Activated CD8-positive, alpha-beta memory T cell treated with anti-CD3 and anti-CD28 coated beads, Interleukin-2, amount 50 U/mL, for 4 hours (primary cell): ENCODE results near the gene FNDC8.
"Not testable (repeated sequence)": the region's sequence is repeated elsewhere in the genome, so short reads cannot be mapped to it uniquely, and the experiment has no call there.

Experiments
- DNase-seq: peaks from one replicate; pipeline ENCODE4 v3.0.0-alpha.2; 2020

FNDC8 gene

DNA sequence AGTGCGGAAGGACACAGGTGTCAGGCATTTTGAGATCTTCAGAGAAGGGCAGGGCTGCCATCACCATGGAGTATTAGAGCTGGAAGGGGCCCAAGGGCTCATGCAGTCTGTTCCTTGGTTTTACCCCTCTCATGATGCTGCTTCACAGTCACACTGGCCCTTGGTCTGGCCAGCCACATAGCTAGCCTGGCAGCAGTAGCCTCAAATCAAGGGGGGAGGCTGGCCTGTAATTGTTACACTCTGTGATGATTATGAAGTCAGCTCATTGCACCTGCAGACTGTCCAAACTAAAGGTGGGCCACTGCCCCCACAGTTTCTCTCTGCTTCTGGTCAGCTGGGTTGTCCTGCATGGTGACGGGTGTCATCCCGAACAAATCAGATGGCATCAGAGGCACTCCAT is at the start of gene FNDC8:
FNDC8 (plus strand) TSS at position 301 of the 400 bp plus-strand sequence; CDS start at position 380, 79 bp downstream.
- DNase-seq = no peak

DNA sequence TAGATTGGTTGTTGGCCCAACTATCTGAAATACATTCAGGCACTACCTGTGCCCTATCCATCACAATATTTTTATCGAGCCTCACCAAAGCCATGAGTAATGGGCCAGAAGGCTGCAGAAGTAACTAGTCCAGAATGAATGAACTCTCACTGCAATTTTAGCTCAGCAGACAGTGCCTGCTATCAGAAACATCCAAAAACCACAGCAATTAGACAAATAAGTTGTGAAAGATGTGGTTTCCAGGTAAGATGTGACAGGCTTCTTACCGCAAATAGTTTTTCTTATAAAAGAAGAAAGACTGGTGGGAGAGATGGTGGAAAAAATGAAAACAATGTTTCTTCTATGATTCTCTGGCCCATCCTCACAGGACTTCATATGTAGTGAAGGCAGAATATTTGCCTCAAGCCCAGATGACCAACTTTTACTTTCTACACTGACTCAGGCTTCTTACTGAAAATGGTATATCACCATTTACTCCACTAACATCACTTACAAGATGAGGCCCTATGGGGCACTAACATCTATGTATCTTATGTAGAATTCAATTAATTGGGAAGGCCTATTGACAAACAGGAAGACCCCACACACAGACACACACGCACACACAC is 48.1 kb upstream of the FNDC8 start:
- no peak for DNase-seq

DNA sequence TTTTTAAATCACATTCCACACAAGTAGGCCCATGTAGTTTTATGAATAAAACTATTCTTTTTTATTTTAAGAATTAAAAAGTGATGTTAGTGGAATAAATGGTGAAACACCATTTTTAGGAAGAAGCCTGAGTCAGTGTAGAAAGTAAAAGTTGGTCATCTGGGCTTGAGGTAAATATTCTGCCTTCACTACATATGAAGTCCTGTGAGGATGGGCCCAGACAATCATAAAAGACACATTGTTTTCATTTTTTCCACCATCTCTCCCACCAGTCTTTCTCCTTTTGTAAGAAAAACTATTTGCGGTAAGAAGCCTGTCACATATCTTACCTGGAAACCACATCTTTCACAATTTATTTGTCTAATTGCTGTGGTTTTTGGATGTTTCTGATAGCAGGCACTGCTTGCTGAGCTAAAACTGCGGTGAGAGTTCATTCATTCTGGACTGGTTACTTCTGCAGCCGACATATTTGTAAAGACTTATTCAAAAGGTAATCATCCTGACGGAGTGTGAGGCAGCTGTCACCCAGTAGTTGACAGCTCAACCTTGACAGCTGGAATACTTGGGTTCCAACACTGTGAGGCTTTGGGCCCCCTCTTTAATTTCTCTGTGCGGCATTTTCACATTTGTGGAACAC is 47.3 kb upstream of the FNDC8 start:
- DNase-seq = no peak

DNA sequence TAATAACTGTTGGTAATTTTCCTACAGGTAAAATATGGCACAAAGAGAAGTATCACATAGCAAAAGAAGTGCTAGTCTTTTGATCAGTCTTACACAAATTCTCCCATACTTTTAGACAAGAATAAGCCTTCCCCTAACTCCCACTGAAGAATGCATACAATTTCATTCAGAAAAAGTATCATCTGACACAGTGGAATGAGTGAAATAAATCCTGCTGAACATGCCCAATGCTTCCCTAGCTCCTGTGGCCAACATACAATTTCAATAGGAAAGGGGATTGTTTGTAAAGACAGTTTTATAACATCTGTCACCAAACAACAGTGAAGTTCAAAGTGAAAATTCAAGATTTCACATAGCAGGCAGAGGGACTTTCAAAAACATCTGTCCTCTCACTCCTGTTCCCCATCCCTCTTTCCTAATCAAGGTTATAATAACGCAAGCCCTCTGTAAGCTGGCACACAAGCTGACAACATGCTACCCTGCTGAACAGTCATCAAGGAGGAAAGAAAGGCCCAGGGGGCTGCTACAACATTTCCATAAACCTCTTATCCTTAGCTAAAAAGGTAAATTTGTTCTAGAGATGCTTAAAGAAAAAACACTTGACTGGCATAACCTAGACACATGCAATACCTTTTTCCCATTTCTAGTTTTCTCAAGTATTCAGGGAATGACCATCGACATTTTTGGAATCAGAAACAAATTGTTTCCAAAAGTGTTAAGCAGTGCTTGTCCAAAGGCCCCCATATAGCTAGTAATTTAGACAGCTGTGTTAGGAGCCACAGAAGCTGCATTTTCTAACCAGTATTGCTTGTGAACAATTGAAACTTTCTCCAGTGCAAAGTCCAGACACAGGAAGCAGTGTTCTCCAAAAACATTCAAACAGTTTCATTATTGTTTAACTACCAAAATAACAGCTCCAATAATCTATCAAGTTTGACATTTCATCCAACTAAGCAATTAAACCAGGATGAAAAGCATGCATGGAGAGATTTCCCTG is 46.4 kb upstream of the FNDC8 start:
- DNase-seq = no peak

DNA sequence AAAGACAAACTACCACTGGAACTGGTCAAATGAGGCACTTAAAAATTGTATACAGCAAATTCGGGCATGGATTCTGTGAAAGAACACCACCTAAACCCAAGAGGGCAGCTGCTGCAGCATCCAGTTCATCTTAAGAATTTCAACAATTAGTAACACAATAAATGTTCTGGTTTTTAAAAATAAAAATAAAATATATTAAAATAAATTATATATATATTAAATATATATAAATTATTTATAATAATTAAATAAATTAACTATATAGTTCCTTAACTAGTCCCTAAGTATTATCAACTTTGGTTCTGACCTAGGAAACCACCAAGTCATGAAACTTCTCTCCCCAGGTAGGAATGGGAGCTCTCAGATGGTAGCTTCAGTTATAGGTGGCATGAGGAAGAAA is 44.5 kb upstream of the FNDC8 start:
- no peak for DNase-seq

DNA sequence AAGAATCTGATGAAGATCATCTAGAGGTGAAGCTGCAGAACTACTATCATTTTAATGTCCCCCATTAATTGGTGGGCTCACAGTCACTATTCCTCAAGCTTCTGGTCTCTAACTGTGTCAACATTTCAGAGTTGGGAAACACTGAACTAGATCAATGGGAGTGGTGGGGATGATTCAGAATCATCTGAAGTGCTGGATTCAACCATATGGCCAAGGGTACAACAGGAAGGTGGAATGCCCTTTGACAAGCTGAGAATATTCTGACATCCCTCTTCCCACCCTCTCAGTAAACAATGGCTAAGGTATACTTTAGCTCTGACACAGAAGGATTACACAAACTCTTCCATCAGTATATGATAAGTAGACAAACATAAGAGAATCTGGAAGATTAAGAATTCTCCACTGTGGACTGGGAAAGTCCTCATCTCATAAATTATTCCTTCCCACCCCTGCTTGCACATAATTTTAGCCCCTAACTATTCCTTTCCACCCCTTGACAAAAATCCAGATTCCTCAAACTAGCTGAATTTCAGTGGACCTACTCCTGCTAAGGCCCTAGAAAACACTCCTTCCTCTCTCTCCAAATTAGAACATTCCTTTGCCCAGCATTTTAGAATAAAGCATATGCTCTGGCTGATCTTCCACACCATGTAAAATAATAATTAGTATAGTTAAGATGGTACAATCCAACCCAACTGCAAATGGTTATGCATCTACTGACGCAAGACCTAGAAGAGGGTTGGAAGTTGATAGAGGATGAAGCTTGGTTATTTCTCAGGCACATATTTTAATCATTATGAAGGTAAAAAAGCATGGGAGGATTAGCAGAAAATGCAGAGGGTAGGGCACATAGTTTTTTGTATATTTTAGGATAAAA is 41.6 kb upstream of the FNDC8 start:
- no peak for DNase-seq

DNA sequence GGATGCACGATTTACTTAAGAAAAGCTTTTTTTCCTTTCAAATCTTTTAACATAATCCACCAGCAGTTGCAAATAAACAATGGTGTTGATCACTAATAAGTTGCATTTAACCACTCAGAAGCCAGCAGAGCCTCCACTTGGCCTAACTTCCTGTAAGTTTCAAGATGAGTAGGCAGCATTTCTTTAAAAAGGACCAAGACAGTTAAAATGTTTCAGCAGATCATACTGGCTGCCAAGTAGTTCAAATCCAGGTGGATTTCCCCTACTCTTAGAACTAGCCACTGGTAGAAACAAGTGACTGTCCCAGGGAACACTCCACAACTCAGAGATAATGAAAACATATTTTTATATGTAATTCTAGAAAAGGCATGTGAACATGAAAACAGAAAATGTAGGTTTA is 40.9 kb upstream of the FNDC8 start:
- DNase-seq = no peak

DNA sequence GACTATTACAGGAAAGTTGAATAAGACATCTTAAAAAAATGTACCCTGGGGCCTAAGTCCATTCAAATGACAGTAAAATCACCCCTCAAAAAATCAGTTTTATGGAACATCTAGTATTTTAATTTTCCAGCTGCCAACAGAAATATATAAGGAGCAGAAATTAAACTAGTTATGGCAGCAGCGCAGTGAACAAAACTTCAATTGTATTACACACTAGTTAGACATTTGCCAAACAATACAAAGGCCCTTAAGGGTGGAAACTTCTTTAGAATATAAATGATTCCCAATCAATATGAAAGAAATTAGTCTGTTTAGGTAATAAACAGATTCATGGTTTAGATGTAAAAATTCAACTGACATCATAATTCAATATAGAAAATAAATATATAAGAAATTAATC is 39.8 kb upstream of the FNDC8 start:
- DNase-seq = no peak

DNA sequence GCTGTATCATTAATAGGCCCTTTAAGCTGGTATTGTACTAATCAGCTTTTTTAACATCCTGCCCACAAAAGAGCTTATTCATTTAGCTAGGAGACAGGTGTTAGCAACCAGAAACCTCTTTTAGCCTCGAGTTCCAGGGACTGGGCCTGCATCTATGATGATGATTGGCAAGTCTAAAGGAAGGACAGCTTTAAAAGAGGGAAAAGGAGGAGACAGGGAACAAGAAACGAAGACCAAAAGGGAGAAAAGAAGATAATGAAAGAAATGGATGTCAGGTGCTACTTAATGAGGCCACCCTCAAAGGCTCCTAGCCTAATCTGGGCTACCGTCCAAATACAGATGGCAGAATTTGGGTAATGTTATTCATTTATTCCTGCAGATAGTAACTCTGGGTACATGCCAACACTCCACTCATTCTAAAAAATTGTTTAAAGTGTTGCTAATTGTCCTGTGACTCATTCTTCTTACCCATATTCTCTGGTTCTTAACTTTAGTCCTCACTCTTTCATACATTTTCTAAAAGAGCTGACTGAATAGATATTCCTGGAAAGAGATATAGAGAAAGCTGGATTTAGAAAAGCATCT is 39.2 kb upstream of the FNDC8 start:
- no peak for DNase-seq

DNA sequence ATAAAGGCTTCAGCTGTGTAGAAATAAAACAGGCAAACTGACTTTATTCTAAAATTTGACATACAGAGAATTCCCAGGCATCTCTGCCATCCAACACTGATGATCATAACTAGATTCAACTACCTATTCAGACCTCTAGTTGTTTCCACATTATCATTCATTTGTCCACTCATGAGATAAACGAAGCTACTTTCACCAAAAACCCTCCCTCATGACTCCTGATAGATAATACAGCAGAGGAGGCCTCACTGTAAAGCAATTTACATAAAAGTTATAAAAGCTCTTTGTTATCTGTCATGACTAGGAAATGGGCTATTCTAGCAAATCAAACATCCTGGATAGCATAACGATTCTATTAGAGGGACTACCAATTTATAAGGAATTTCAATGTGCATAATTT is 38.3 kb upstream of the FNDC8 start:
- DNase-seq = no peak

DNA sequence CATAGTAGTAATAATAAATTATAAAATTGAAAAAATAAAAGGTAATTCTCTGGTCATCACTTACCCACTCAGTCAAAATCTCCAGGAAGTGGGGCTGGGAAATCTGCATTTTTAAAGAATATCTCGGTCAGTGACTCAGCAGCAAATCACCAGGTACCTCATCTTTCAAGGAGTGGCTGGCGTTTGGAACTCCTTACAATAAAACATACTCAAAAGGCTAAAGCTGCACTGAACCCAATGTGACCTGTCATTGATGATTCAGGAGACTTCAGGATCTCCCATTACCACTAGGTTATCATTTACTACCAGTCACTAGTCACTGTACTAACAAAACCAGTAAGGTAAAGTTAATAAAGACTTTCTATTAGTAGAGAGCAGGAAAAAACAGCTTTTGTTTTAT is 36.4 kb upstream of the FNDC8 start:
- no peak for DNase-seq

DNA sequence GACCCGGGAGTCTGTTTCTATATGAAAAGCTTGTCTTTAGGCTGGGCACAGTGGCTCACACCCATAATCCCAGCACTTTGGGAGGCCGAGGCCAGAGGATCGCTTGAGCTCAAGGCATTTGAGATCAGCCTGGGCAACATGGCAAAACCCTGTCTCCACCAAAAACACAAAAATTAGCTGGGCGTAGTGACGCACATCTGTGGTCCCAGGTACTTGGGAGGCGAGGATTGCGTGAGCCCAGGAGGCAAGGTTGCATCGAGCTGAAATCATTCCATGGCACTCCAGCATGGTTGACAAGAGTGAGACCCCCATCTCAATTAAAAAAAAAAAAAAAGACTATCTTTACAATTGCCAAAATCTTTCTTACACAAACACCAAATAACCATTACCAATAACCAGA is 35.3 kb upstream of the FNDC8 start:
- no peak for DNase-seq

DNA sequence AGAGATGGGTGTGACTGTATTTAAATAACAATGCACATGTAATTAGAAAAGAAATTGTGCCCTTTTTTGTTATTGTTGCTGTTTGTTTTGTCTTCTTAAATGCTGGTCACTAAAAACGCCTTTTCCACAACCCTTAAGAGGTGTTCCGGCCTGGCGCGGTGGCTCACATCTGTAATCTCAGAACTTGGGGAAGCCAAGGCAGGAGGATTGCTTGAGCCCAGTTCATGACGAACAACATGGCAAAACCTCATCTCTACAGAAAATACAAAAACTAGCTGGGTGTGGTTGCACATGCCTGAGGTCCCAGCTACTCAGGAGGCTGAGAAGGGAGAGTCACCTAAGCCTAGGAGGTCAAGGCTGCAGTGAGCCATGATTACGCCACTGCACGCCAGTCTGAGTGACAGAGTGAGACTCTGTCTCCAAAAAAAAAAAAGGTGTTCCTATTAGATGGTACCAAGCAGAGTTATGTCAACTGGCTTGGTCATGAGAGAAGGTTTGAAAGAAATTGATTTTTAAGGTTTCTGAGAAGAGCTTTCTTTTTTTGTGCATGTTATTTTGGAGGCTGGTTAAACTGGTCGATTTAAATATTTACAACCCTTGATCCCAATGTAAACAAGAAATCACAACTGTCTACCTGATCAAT is 34.4 kb upstream of the FNDC8 start:
- DNase-seq = no peak

DNA sequence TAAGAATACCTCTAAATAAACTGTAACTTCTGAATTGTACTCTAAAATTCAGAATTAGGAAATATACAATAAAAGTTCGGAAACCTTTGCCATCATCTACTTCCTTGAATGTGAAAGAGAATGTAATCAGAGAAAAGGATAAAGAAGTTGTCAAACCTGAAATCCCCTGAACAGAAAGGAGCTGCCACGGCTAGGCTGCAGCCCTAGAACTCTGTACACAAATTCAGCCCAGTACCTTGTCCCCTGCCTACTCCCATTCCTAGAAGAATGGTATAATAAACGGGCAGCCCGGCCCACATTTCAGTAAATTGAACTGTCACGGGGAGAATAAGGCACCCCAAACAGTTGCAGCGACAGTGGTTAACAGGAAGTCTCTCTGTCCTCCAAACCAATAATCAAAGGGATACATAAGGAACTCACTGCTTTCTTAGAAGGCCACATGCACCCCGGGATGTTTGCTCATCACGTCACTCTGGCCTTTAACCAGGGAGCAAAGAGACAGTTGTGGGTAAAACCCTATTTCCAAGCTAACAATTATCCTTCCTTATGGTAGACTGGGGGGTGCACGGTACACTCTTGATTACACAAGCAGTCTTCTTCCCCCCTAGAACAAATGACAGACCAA is 33.6 kb upstream of the FNDC8 start:
- DNase-seq = peak; percentile 22

DNA sequence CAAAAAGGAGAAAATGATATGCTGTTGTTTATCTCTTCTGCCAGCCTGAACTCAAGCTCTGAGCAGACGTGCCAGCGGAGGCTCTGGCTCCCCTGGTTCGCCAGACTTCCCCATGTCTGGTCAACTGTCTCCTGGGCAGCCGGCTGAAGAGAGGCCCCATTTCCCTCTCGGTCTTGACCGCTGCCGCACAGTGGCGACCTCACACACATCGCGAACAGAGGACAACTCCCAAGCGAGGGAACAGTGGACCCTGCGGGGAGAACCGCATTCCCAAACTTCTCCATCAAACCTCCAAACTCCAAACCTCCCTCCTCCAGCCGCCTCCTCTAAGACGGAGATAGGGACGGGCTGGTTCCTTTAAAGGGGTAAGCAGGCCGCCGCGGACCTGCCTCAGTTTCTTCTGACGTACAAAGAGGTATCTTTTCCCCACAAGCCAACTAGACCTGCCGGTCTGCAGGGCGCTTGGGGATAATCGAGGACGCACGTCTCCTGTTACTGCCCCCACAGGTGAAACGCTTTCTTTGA is 33.0 kb upstream of the FNDC8 start:
- no peak for DNase-seq

DNA sequence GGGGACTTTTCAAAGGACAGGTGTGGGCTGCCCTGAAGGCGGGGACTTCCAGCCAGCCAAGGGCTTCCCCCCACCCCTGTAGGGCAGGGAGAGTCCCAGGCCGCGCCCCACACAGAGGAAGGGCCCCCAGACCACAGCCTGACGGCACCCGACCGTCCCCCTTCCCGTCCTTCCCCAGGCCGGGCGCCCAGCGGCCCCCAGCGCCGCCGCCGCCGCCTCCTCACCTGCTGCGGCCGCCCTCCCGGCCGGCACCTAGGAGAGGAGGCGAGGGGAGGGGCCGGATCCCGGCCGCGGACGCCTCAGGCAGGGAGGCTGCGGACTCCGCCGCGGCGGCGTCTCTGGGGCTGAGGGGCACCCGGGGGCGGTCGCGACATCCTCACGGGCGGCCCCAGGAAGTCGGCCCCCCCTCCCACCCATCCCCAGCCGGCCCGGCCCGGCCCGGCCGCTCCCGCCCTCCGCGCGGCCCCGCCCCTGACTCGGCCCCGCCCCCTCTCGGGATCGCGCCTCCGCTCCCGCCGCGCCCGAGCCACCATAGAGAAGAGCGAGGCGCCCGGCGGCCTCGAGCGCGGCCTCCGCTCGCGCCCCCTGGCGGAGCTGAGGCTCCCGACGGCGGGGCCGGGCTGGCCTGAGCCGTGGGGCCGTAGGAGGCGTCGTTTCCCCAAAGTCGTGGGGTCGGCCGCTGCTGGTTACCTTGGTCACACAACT is 32.4 kb upstream of the FNDC8 start:
- DNase-seq = peak; percentile 91

DNA sequence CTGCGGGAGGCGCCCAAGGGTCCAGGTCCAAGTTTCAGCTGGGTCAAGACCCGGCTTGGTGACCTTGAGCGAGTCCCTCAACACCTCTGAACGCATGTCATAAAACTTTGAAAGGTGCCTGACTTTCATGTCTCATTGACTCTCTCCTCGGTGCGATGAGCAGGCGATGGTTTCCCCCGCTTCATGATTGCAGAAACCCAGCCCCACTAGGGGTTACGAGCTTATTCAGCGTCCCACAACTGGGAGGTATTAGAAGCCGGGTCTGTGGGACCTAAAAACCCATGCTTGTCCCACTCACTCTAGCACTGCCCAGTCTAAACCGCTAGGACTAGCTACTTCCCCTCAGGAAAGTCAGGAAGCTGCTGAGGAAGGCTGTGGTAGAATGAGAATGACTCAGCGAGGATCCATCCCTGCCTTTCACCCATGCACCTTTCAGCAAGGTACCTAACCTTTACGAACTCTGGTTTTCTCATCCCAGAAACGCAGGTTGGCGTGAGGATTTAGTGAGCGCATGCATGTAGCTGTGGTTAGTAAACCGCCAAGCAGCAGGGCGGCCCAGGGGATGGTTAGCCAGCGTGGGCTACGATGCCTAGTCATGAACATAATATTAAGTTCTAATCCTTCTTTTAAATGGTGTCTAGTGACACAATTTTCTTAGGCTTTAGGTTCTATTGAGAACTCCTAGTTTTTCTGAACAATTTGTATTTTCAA is 31.7 kb upstream of the FNDC8 start:
- peak; percentile 64 for DNase-seq

DNA sequence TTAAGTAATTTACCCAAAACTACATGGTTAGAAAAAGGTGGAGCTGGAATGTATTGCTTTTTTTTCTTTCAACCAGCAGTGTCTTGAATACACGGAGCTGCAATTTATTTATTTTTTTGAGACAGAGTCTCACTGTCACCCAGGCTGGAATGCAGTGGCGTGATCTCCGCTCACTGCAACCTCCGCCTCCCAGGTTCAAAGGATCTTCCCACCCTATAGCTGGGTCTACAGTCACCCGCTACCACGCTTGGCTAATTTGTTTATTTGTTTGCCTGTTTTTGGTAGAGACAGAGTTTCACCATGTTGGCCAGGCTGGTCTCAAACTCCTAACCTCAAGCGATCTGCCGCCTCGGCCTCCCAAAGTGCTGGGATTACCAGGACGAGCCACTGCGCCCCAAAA is 30.7 kb upstream of the FNDC8 start:
- DNase-seq = not testable (repeated sequence)

DNA sequence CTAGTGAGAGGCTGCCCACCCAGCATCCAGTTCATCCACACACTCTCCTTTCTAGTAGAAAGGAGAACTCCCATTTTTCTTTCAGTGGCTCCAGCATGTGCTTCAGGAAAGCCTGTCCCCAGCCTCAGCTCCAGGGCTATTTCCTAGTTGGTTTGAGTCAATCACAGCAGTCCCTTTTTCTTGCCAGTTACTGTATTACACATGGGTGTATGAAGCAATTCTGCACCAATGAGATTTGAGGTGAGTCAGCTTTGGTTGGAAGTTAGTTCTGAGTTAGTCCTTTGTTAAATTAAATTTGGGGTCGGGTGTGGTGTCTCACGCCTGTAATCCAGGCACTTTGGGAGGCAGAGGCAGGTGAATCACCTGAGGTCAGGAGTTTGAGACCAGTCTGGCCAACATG is 26.5 kb upstream of the FNDC8 start:
- DNase-seq = no peak

DNA sequence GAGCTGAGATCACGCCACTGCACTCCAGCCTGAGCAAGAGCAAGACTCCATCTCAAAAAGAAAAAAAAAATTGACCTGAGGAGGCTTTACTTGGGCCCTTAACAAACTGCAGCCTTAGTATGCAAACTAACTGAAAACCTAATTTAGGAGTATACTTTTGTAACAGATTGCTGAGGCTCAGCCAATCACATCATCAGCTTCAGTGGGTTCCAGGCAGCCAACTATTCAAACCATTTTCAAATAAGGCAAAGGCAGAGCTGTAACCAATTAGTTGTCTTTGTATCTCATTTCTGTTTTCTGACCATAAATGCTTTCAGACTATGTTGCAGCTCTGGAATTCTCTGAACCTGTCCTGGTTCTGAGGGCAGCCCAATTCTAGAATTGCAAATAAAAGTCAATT is 25.7 kb upstream of the FNDC8 start:
- DNase-seq = no peak
